ENCODE results near the gene UQCR10.

The UQCR10 gene

GRCh38 chr22:29798801-29799200 is 31.6 kb downstream of the UQCR10 start:
- TF ChIP-seq CTCF (IDR thresholded peaks at IDR 0.05; ENCODE audit: insufficient read depth, missing control alignments) = no peak
- DNase-seq (ENCODE audit: insufficient read length, low spot score) (no peak), FAIRE-seq (no peak)

GRCh38 chr22:29799217-29799680 is 32.1 kb downstream of the UQCR10 start:
- FAIRE-seq (no peak), DNase-seq (ENCODE audit: insufficient read length, low spot score) (no peak)
- TF ChIP-seq CTCF (IDR thresholded peaks at IDR 0.05; ENCODE audit: insufficient read depth, missing control alignments) = no peak

- FAIRE-seq (no peak), DNase-seq (ENCODE audit: insufficient read length, low spot score) (no peak)
- no peak for TF ChIP-seq CTCF (IDR thresholded peaks at IDR 0.05; ENCODE audit: insufficient read depth, missing control alignments)
Measured at GRCh38 chr22:29801153-29801552, 34.0 kb downstream of the UQCR10 start.

GRCh38 chr22:29801796-29802195 is 34.6 kb downstream of the UQCR10 start:
- no peak for TF ChIP-seq CTCF (IDR thresholded peaks at IDR 0.05; ENCODE audit: insufficient read depth, missing control alignments)
- no peak for FAIRE-seq
- no peak for DNase-seq (ENCODE audit: insufficient read length, low spot score)

GRCh38 chr22:29803190-29803589 is 36.0 kb downstream of the UQCR10 start:
- FAIRE-seq (no peak), DNase-seq (ENCODE audit: insufficient read length, low spot score) (no peak)
- TF ChIP-seq CTCF (IDR thresholded peaks at IDR 0.05; ENCODE audit: insufficient read depth, missing control alignments) = no peak

- no peak for DNase-seq (ENCODE audit: insufficient read length, low spot score)
- TF ChIP-seq CTCF (IDR thresholded peaks at IDR 0.05; ENCODE audit: insufficient read depth, missing control alignments) = no peak
- no peak for FAIRE-seq
Measured at GRCh38 chr22:29804985-29805384, 37.8 kb downstream of the UQCR10 start.

GRCh38 chr22:29806196-29806595 is 39.0 kb downstream of the UQCR10 start:
- no peak for FAIRE-seq
- TF ChIP-seq CTCF (IDR thresholded peaks at IDR 0.05; ENCODE audit: insufficient read depth, missing control alignments) = no peak

More at GRCh38 chr22:29806196-29806595, 39.0 kb downstream of the UQCR10 start:
- DNase-seq (ENCODE audit: insufficient read length, low spot score) = no peak

All from D721Med (cell line).